Activated T-cell treated with anti-CD3 and anti-CD28 coated beads, Interleukin-2, amount 50 U/mL, for 72 hours (primary cell): ENCODE results near the gene SPAG6. TPM values are rescaled to one million over a fixed set of nuclear protein-coding genes. Genes with fewer than 3 reads are reported as not detected.
A peak's percentile ranks its signal among the peaks of the same experiment; 100 is the strongest.
"Not testable (repeated sequence)": the region's sequence is repeated elsewhere in the genome, so short reads cannot be mapped to it uniquely, and the experiment has no call there.

Source experiments
- ATAC-seq, 2 donors: fragments of 150-1000 bp; cut with Tn5 transposase; replicated peaks in 1 of 2; 2 replicates each; pipeline ENCODE4 v1.10.0; 2021; ENCODE audit warnings: moderate library complexity in 2 of 2, mild to moderate bottlenecking in 1 of 2
- DNase-seq, 2 donors: peaks; one replicate each; pipeline ENCODE4 v3.0.0; 2021 to 2022; ENCODE audit warnings: mixed read lengths in 1 of 2
- H3K27ac Mint-ChIP-seq: one replicate; pipeline ENCODE4 v1.8.0; 2022; ENCODE audit warnings: mild to moderate bottlenecking, moderate library complexity, mixed read lengths
- H3K27me3 Mint-ChIP-seq: one replicate; pipeline ENCODE4 v1.8.0; 2022; ENCODE audit warnings: low read depth, mixed read lengths
- H3K36me3 Mint-ChIP-seq, 2 donors: one replicate each; pipeline ENCODE4 v1.8.0; 2022; ENCODE audit warnings: mixed read lengths in 2 of 2, mild to moderate bottlenecking in 1 of 2; ENCODE audit not compliant: insufficient read depth in 2 of 2
- H3K4me1 Mint-ChIP-seq: one replicate; pipeline ENCODE4 v1.8.0; 2022; ENCODE audit warnings: low read depth, mixed read lengths
- H3K4me3 Mint-ChIP-seq, 2 donors: one replicate each; pipeline ENCODE4 v1.8.0; 2022; ENCODE audit warnings: mild to moderate bottlenecking in 2 of 2, mixed read lengths in 2 of 2, moderate library complexity in 2 of 2
- H3K9me3 Mint-ChIP-seq, 2 donors: one replicate each; pipeline ENCODE4 v1.8.0; 2022; ENCODE audit warnings: mixed read lengths in 2 of 2
- total RNA-seq, 2 donors: library from RNA; stranded (reverse); gene quantifications; one replicate each; pipeline ENCODE4 v1.2.3, GENCODE V29; 2022

The SPAG6 gene
- total RNA-seq, 2 donors from 2014 or later, result 0.37 to 0.38 TPM

GRCh38 chr10:22340329-22341189 lies 4.7 kb upstream of the SPAG6 start:
- peaks cover 64% of the 10 kb centered on the region for H3K4me1 Mint-ChIP-seq
- peak overlapping the region; percentile 97 for H3K27ac Mint-ChIP-seq
- peaks cover 72% of the 10 kb centered on the region for H3K27me3 Mint-ChIP-seq
- H3K36me3 Mint-ChIP-seq, result peaks cover 0 to 2% of the 10 kb centered on the region in 2 donors
- DNase-seq, result peak; percentile 73 to 81
- peak; percentile 60 to 64 for ATAC-seq
- H3K9me3 Mint-ChIP-seq, result no peaks in the 10 kb centered on the region
- peak overlapping the region; percentile 85 to 96 for H3K4me3 Mint-ChIP-seq

DNA sequence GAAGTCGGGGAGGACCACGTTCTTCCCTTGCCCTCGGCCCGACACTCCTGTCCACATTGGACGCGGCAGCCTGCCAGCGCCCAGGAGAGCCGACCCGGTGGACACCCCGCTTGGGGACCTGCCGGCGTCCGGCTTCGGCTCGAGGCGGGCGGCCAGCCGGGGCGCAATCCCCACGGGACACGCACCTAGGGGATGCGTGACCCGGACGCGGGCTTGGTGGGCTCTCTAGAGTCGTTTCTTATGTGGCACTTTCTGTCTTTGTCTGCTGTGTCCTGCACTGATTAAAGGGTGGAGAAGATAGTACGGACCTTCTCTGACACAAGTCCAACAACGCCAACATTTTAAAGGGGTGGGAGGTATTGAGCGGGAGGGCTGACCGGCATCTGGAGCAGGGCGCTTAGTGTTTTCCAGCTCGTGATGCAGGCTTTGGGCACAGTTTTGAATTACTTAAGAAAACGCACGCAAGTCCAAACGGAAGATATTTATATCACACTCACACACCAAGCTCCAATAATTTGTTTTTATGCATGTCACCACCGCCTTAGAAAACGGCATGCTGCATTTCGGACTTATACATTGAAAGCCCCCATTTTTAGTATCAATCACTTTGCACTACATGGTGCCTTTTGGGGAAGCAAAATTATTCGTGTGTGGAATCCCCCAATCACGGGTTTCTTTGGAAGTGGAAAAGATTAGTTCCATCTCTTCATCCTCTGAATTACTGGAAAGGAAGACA lies 3.9 kb upstream of the SPAG6 start:
- H3K4me3 Mint-ChIP-seq, result peak overlapping the region; percentile 75 to 78
- H3K27ac Mint-ChIP-seq, result no peak overlapping the region
- peaks cover 0 to under 1% of the 10 kb centered on the region in 2 donors for H3K9me3 Mint-ChIP-seq
- no peak for DNase-seq
- peaks cover 79% of the 10 kb centered on the region for H3K27me3 Mint-ChIP-seq
- peaks cover 1 to 3% of the 10 kb centered on the region in 2 donors for H3K36me3 Mint-ChIP-seq
- peak; percentile 2 to 14 for ATAC-seq
- H3K4me1 Mint-ChIP-seq, result peaks cover 59% of the 10 kb centered on the region

GRCh38 chr10:22341926-22342196 lies 3.4 kb upstream of the SPAG6 start:
- Mint-ChIP-seq H3K9me3 (peaks cover 0 to 2% of the 10 kb centered on the region in 2 donors), H3K36me3 (peaks cover 2 to 5% of the 10 kb centered on the region in 2 donors), H3K4me3 (peak overlapping the region; percentile 75 to 78), H3K27ac (no peak overlapping the region), H3K4me1 (peaks cover 54% of the 10 kb centered on the region), H3K27me3 (peaks cover 81% of the 10 kb centered on the region)
- ATAC-seq (no peak), DNase-seq (no peak)

GRCh38 chr10:22342421-22342820 lies 2.9 kb upstream of the SPAG6 start:
- DNase-seq (no peak), ATAC-seq (no peak)
- Mint-ChIP-seq H3K4me3 (no peak overlapping the region), H3K9me3 (peaks cover 0 to 2% of the 10 kb centered on the region in 2 donors), H3K36me3 (peaks cover 5% of the 10 kb centered on the region in 2 donors), H3K27me3 (peaks cover 81% of the 10 kb centered on the region), H3K27ac (no peak overlapping the region), H3K4me1 (peaks cover 49% of the 10 kb centered on the region)

GRCh38 chr10:22343731-22344130 lies 1.6 kb upstream of the SPAG6 start:
- Mint-ChIP-seq H3K4me3 (no peak overlapping the region), H3K27me3 (peaks cover 68% of the 10 kb centered on the region), H3K4me1 (peaks cover 40% of the 10 kb centered on the region), H3K36me3 (peaks cover 5% of the 10 kb centered on the region in 2 donors), H3K9me3 (peaks cover 0 to 2% of the 10 kb centered on the region in 2 donors), H3K27ac (no peak overlapping the region)
- DNase-seq, result no peak
- no peak for ATAC-seq

GRCh38 chr10:22344249-22344648 lies 1.0 kb upstream of the SPAG6 start:
- H3K4me3 Mint-ChIP-seq, result peak overlapping the region; percentile 82 to 92
- peak overlapping the region; percentile 72 for H3K27ac Mint-ChIP-seq
- no peak for ATAC-seq
- peaks cover 35% of the 10 kb centered on the region for H3K4me1 Mint-ChIP-seq
- peaks cover 5% of the 10 kb centered on the region in 2 donors for H3K36me3 Mint-ChIP-seq
- H3K9me3 Mint-ChIP-seq, result peaks cover 0 to 2% of the 10 kb centered on the region in 2 donors
- H3K27me3 Mint-ChIP-seq, result peaks cover 63% of the 10 kb centered on the region
- no peak for DNase-seq

DNA sequence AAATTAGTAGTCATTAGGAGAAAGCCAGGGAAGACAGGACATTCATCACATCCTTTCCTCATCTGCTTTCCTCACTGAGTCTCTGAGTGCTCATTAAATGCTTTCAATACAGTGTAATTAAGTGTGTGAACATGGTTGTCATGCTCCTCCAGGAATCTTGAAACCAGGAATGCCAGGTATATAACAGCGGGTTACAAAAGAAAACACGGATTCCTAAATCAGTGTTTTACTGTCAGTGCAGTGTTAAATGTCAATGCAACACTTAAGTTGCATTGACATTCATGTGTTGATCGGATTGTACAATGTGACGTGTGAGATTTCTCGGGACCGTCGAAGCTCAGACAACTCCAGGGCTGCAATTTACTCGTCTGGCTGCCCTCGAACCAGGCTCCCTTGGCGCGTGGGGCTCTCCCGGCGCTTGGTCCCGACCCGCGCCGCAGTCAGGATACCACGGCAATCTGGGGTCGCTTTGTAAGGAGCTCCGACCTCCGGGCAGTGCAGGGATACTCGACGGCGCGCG lies 455 bp upstream of the SPAG6 start:
- ATAC-seq (peak in 1 of 2 donors; percentile 1), DNase-seq (no peak)
- H3K4me1 Mint-ChIP-seq, result peaks cover 29% of the 10 kb centered on the region
- H3K27ac Mint-ChIP-seq, result peak overlapping the region; percentile 72
- H3K27me3 Mint-ChIP-seq, result peaks cover 59% of the 10 kb centered on the region
- H3K36me3 Mint-ChIP-seq, result peaks cover 5% of the 10 kb centered on the region in 2 donors
- peak overlapping the region; percentile 82 to 92 for H3K4me3 Mint-ChIP-seq
- H3K9me3 Mint-ChIP-seq, result peaks cover 0 to 2% of the 10 kb centered on the region in 2 donors

DNA sequence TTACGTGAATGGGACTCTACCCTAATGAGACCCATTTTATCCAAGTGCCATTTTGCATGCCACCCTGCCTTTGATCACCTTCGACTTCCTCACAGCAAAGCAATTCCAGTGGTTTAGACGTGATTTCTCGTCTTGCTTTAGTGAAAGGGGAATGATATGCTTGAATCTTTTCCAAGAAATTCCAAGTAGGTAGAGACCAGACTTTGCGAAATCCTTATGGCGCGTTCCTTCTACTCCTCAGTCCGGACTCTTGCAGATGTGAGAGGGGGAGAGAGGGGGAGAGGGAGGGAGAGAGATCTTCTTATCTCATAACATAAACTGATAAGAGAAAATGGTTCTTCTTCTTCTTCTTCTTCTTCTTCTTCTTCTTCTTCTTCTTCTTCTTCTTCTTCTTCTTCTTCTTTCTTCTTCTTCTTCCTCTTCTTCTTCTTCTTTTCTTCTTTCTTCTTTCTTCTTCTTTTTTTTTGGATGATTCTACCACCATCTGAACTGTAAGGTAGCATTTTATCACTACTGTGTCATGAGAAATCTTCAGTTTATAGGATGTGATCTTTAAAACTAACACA lies 883 bp downstream of the SPAG6 start:
- Mint-ChIP-seq H3K27ac (peak overlapping the region; percentile 97), H3K27me3 (peaks cover 64% of the 10 kb centered on the region)

DNA sequence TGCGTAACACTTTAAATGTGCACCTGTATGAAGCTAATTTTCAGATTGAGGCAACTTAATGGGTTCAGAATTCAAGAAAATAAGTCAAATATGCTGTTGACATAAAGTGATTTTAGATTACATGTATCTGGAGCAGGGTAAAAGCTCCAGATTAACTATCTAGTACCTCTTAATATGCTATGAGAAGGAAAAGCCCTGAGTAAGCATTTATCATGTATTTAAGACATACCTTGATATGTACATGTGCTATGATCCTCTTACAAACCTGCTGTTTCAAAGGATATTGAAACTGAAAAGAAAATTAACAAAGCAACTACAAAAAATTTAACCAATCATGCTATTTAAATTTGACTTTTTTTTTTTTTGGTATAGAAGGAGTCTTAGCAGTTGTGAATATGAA lies 4.5 kb downstream of the SPAG6 start:
- Mint-ChIP-seq H3K27me3 (peaks cover 31% of the 10 kb centered on the region), H3K36me3 (peaks cover 3 to 5% of the 10 kb centered on the region in 2 donors), H3K4me1 (peaks cover 2% of the 10 kb centered on the region), H3K27ac (no peak overlapping the region), H3K9me3 (peaks cover 0 to 2% of the 10 kb centered on the region in 2 donors), H3K4me3 (no peak overlapping the region)
- no peak for DNase-seq
- ATAC-seq, result no peak

More for the DNA sequence above, 883 bp downstream of the SPAG6 start:
- Mint-ChIP-seq H3K4me1 (peaks cover 24% of the 10 kb centered on the region), H3K9me3 (peaks cover 0 to 2% of the 10 kb centered on the region in 2 donors), H3K4me3 (peak overlapping the region; percentile 82 to 92), H3K36me3 (peaks cover 5% of the 10 kb centered on the region in 2 donors)
- ATAC-seq (no peak), DNase-seq (no peak)

DNA sequence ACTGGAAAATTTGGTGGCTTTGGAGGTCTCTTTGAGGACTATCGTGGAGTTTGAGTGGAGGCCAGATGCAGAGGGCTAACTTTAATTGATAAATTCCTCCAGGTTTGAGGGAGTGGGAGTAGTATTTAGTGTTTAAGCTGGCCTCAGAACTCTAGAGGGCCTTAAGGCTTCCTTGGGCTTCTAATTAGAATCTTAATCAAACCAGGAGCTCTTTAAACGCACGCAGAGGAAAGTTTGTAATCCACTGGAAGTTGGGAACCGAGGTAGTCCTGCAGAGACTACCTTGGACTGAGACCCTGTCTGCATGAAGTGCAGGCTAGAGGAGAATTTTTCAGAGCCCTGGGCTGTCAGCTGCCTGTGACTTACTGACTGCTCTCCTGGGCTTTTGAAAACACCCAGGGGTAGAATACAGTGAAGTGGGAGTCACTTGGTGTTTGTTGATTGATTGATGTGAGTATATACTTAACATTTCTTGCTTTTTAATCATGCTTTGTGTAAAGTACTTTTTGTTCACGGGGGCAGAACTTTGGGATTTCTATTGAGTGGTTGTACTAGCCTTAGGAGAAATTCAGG lies 5.9 kb downstream of the SPAG6 start:
- Mint-ChIP-seq H3K27ac (no peak overlapping the region), H3K4me3 (no peak overlapping the region), H3K36me3 (peaks cover 3 to 5% of the 10 kb centered on the region in 2 donors), H3K4me1 (no peaks in the 10 kb centered on the region), H3K27me3 (peaks cover 20% of the 10 kb centered on the region), H3K9me3 (peaks cover 0 to 2% of the 10 kb centered on the region in 2 donors)
- DNase-seq (no peak), ATAC-seq (no peak)

DNA sequence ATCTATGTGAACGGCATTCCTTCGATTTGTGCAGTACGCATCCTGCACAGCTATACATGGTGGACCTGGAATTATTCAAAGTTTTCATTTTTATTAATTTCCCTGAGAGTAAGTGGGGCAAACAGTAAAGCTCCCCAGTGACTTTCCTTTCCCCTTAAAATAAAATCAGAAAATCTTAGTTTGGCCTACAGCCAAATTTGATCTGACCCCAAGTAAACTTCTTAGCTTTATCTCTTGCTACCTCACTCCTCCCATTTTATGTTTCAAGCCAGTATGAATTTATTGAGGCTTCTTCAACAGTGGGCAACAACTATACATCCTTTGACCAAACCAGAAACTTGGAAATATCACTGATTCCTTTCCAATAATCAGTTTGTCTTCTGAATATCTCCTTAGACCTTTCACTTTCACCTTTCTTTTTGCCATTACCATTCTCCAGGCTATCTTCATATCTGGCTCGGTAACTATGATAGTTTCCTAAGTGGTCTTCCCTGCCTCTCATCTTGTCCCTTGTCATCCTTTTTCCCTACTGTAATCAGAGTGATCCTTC lies 11.1 kb downstream of the SPAG6 start:
- ATAC-seq, result no peak

DNA sequence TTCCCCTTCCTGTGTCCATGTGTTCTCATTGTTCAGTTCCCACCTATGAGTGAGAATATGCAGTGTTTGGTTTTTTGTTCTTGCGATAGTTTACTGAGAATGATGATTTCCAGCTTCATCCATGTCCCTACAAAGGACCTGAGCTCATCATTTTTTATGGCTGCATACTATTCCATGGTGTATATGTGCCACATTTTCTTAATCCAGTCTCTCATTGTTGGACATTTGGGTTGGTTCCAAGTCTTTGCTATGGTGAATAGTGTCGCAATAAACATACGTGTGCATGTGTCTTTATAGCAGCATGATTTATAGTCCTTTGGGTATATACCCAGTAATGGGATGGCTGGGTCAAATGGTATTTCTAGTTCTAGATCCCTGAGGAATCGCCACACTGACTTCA lies 12.5 kb downstream of the SPAG6 start:
- not testable (repeated sequence) for ATAC-seq, H3K4me3 Mint-ChIP-seq, H3K27me3 Mint-ChIP-seq, H3K27ac Mint-ChIP-seq, DNase-seq, H3K36me3 Mint-ChIP-seq, H3K4me1 Mint-ChIP-seq, H3K9me3 Mint-ChIP-seq

More for the DNA sequence above, 11.1 kb downstream of the SPAG6 start:
- no peak for DNase-seq
- H3K9me3 Mint-ChIP-seq, result no peaks in the 10 kb centered on the region
- peaks cover under 1% of the 10 kb centered on the region for H3K27me3 Mint-ChIP-seq
- no peaks in the 10 kb centered on the region for H3K4me1 Mint-ChIP-seq
- no peak overlapping the region for H3K27ac Mint-ChIP-seq
- H3K4me3 Mint-ChIP-seq, result no peak overlapping the region
- H3K36me3 Mint-ChIP-seq, result no peaks in the 10 kb centered on the region
